Measurements from ENCODE around the gene MORN1. TPM values are rescaled to one million over a fixed set of nuclear protein-coding genes. Genes with fewer than 3 reads are reported as not detected.

The MORN1 gene
- total RNA-seq, 1 donor from 2014 or later: 11.8 TPM

DNA sequence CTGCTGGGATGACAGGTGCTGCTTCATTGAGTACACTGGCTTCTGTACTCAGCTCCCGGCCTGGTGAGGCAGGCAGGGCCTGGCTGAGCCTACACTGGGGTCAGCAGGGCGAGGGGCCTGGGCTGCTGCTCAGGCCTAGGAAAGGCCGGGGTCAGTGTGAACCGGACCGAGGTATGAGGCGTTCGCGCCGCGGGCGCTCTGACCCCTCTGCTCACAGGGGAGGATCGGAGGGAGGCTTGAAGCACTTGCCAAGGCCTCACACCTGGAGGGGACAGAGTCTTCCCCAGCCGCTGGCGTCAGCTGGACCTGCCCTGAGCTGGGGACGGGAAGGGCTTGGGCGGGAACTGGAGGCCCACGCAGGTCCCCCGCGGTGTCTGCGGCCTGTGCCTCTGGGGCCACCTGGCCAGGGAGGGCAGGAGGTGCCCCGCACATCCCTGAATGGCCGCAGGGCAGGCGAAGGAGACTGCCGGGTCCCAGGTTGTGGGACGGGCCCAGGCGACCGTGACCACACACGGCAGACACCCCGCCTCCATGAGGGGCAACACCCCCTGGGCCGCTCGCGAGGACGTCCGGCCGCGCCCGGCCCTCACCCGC lies 20.5 kb upstream of the MORN1 start:
- Histone ChIP-seq H3K4me1 (peaks cover 27% of the 10 kb centered on the region), H3K27me3 (no peaks in the 10 kb centered on the region), H3K36me3 (peaks cover 0 to 14% of the 10 kb centered on the region in 2 donors), H3K9me3 (no peaks in the 10 kb centered on the region), H3K4me3 (peak overlapping the region; percentile 71 to 79), H3K27ac (peak overlapping the region; percentile 82)
- no peak for DNase-seq (ENCODE audit: extremely low spot score in 2 of 2)
- intact Hi-C loops (cut with DNase I): loop anchor here (2.0 to 10.0 kb wide), 4 partner anchors 115 to 393 kb away; partner anchors contain the start of genes PANK4 and TTC34
- TF ChIP-seq, protein P1, sequence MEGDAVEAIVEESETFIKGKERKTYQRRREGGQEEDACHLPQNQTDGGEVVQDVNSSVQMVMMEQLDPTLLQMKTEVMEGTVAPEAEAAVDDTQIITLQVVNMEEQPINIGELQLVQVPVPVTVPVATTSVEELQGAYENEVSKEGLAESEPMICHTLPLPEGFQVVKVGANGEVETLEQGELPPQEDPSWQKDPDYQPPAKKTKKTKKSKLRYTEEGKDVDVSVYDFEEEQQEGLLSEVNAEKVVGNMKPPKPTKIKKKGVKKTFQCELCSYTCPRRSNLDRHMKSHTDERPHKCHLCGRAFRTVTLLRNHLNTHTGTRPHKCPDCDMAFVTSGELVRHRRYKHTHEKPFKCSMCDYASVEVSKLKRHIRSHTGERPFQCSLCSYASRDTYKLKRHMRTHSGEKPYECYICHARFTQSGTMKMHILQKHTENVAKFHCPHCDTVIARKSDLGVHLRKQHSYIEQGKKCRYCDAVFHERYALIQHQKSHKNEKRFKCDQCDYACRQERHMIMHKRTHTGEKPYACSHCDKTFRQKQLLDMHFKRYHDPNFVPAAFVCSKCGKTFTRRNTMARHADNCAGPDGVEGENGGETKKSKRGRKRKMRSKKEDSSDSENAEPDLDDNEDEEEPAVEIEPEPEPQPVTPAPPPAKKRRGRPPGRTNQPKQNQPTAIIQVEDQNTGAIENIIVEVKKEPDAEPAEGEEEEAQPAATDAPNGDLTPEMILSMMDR (IDR thresholded peaks at IDR 0.05): no peak

DNA sequence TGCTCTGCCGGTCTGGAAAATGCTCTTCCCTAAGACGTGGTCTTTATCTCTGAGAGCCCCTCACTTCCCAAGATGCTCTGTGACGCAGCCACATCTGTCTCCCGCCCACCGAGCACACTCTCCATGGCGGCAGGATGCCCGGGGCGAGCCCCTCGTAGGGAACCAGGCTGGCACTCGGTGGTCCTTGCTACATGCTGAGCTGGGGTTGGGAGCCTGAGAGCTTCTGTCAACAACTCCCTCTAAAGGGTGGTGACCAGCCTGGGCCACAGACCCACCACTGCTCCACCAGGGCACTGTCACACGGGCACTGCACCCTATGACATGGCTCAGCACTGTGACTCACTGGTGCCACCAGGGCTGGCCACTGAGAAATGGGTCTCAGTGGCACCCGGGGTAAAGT lies 18.4 kb upstream of the MORN1 start:
- DNase-seq (ENCODE audit: extremely low spot score in 2 of 2): no peak
- TF ChIP-seq POLR2AphosphoS5 (IDR thresholded peaks at IDR 0.05; ENCODE audit: insufficient read depth in 1 of 2, low read depth in 1 of 2) (no peak), POLR2A (IDR thresholded peaks at IDR 0.05) (no peak)
- TF ChIP-seq, protein P1 (IDR thresholded peaks at IDR 0.05): no peak
- Histone ChIP-seq H3K27me3 (no peaks in the 10 kb centered on the region), H3K4me3 (no peak overlapping the region), H3K4me1 (peaks cover 27% of the 10 kb centered on the region), H3K9me3 (no peaks in the 10 kb centered on the region), H3K27ac (no peak overlapping the region), H3K36me3 (peaks cover 0 to 27% of the 10 kb centered on the region in 2 donors)
- intact Hi-C loops (cut with DNase I): loop anchor here (5.0 to 10.0 kb wide), 3 partner anchors 118 to 395 kb away; partner anchors contain the start of genes PANK4 and TTC34

DNA sequence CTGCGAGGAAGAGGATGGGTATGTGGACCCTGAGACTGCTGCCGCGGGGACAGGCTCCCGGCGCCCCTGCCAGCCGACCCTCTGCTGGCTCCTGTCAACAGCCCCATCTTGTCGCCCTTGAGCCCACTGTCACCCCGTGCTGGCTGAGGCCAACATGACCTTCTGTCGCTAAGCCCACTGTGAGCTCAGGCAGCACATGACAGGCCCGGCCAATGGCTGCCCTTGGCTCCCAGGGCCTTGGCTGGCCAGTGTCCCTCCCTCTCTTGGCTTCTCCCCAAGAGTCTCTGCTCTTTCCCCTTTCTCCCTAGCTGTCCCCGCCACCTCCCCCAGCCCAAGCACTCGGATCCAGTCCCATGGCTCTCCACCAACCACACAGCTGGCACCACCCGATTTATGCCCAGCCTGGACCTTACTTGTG lies 17.5 kb upstream of the MORN1 start:
- no peak for TF ChIP-seq POLR2AphosphoS5 (IDR thresholded peaks at IDR 0.05; ENCODE audit: insufficient read depth in 1 of 2, low read depth in 1 of 2)
- TF ChIP-seq, protein P1 (IDR thresholded peaks at IDR 0.05): no peak
- no peak for TF ChIP-seq POLR2A (IDR thresholded peaks at IDR 0.05)
- no peak for DNase-seq (ENCODE audit: extremely low spot score in 2 of 2)
- no peaks in the 10 kb centered on the region for H3K27me3 ChIP-seq
- H3K4me3 ChIP-seq: no peak overlapping the region
- no peaks in the 10 kb centered on the region for H3K9me3 ChIP-seq
- peaks cover 18% of the 10 kb centered on the region for H3K4me1 ChIP-seq
- intact Hi-C loops (cut with DNase I): no loop called here
- no peak overlapping the region for H3K27ac ChIP-seq
- H3K36me3 ChIP-seq: peaks cover 0 to 35% of the 10 kb centered on the region in 2 donors

DNA sequence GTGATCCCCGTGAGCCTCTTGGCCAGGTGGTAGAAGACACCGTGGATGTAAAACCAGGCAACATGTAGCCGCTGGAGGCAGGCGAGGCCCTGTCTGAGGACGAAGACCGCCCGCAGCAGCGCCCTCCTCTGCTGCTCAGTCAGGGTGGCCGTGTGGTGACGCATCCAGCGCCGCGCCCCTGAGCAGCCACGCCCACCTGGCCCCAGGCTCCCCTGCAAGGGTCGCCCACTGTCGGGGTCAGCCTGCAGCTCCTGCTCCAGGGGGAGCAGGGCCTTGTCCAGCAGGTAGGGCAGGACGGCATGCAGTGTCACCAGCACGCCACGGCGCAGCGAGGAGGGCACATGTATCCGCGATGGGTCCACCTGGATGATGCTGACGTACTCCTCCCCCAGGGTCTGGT lies 17.1 kb upstream of the MORN1 start:
- Histone ChIP-seq H3K27ac (no peak overlapping the region), H3K9me3 (no peaks in the 10 kb centered on the region), H3K4me3 (no peak overlapping the region), H3K36me3 (peaks cover 0 to 40% of the 10 kb centered on the region in 2 donors), H3K4me1 (peaks cover 14% of the 10 kb centered on the region), H3K27me3 (no peaks in the 10 kb centered on the region)
- no peak for DNase-seq (ENCODE audit: extremely low spot score in 2 of 2)
- TF ChIP-seq, protein P1 (IDR thresholded peaks at IDR 0.05): no peak
- no peak for TF ChIP-seq POLR2A (IDR thresholded peaks at IDR 0.05)
- TF ChIP-seq POLR2AphosphoS5 (IDR thresholded peaks at IDR 0.05; ENCODE audit: insufficient read depth in 1 of 2, low read depth in 1 of 2): no peak
- intact Hi-C loops (cut with DNase I): no loop called here

DNA sequence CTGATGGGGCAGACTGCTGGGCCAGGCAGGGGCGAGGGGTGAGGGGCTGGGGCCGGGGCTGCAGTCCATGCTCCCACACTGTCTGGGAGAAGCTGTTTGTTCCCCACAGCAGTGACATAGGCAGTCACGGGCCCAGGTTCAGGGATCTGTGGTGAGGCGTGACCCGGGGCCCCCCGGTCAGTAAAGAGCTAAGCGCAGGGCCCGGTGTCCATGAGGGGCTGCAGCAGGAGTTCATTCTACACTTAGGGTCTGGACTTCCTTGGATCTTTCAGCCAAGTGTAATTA lies 16.6 kb upstream of the MORN1 start:
- TF ChIP-seq, protein P1 (IDR thresholded peaks at IDR 0.05): no peak
- TF ChIP-seq POLR2A (IDR thresholded peaks at IDR 0.05) (no peak), POLR2AphosphoS5 (IDR thresholded peaks at IDR 0.05; ENCODE audit: insufficient read depth in 1 of 2, low read depth in 1 of 2) (no peak)
- Histone ChIP-seq H3K9me3 (no peaks in the 10 kb centered on the region), H3K4me1 (peaks cover 9% of the 10 kb centered on the region), H3K27ac (no peak overlapping the region), H3K27me3 (no peaks in the 10 kb centered on the region), H3K36me3 (peaks cover 0 to 45% of the 10 kb centered on the region in 2 donors), H3K4me3 (no peak overlapping the region)
- no peak for DNase-seq (ENCODE audit: extremely low spot score in 2 of 2)
- intact Hi-C loops (cut with DNase I): no loop called here
